HG03103 (cell line): ENCODE data around the gene PPCDC.

ENCODE experiments used
- ATAC-seq: cut with Tn5 transposase; IDR thresholded peaks from one replicate; pipeline ENCODE4 v1.9.1; 2021; ENCODE audit warnings: low read depth; ENCODE audit not compliant: unreplicated experiment

The PPCDC gene

GRCh38 chr15:75043509-75044257 lies 20.3 kb downstream of the PPCDC start:
- peak; percentile 21 for ATAC-seq

- ATAC-seq: no peak
Measured at GRCh38 chr15:75044258-75044878, 21.0 kb downstream of the PPCDC start.

- no peak for ATAC-seq
Measured at GRCh38 chr15:75045332-75046015, 22.1 kb downstream of the PPCDC start.

GRCh38 chr15:75048394-75048793 lies 25.0 kb downstream of the PPCDC start:
- no peak for ATAC-seq

- ATAC-seq: no peak
Measured at GRCh38 chr15:75049392-75049791, 26.0 kb downstream of the PPCDC start.

- ATAC-seq: no peak
Measured at GRCh38 chr15:75050283-75050682, 26.9 kb downstream of the PPCDC start.

- ATAC-seq: no peak
Measured at GRCh38 chr15:75051191-75051608, 27.8 kb downstream of the PPCDC start.

GRCh38 chr15:75051711-75052110 lies 28.3 kb downstream of the PPCDC start:
- no peak for ATAC-seq

GRCh38 chr15:75052972-75053747 lies 29.8 kb downstream of the PPCDC start:
- ATAC-seq: no peak

- no peak for ATAC-seq
Measured at GRCh38 chr15:75053748-75054125, 30.3 kb downstream of the PPCDC start.

- no peak for ATAC-seq
Measured at GRCh38 chr15:75054172-75054897, 30.9 kb downstream of the PPCDC start.

- no peak for ATAC-seq
Measured at GRCh38 chr15:75056036-75056435, 32.6 kb downstream of the PPCDC start.

GRCh38 chr15:75058127-75058905 lies 34.9 kb downstream of the PPCDC start:
- no peak for ATAC-seq

- no peak for ATAC-seq
Measured at GRCh38 chr15:75059607-75060006, 36.2 kb downstream of the PPCDC start.

GRCh38 chr15:75061272-75061671 lies 37.9 kb downstream of the PPCDC start:
- no peak for ATAC-seq

- ATAC-seq: no peak
Measured at GRCh38 chr15:75062706-75063105, 39.3 kb downstream of the PPCDC start.

GRCh38 chr15:75063338-75063737 lies 39.9 kb downstream of the PPCDC start:
- ATAC-seq: no peak

GRCh38 chr15:75063889-75064288 lies 40.5 kb downstream of the PPCDC start:
- no peak for ATAC-seq

GRCh38 chr15:75064846-75065245 lies 41.5 kb downstream of the PPCDC start:
- ATAC-seq: no peak

GRCh38 chr15:75065467-75065850 lies 42.1 kb downstream of the PPCDC start:
- ATAC-seq: no peak
